HG02763 (cell line): ENCODE measurements around the gene ZXDC.

Source experiments
- ATAC-seq: cut with Tn5 transposase; IDR thresholded peaks from one replicate; pipeline ENCODE4 v1.9.1; 2021; ENCODE audit warnings: mild to moderate bottlenecking, moderate library complexity; ENCODE audit not compliant: unreplicated experiment

ZXDC gene

DNA sequence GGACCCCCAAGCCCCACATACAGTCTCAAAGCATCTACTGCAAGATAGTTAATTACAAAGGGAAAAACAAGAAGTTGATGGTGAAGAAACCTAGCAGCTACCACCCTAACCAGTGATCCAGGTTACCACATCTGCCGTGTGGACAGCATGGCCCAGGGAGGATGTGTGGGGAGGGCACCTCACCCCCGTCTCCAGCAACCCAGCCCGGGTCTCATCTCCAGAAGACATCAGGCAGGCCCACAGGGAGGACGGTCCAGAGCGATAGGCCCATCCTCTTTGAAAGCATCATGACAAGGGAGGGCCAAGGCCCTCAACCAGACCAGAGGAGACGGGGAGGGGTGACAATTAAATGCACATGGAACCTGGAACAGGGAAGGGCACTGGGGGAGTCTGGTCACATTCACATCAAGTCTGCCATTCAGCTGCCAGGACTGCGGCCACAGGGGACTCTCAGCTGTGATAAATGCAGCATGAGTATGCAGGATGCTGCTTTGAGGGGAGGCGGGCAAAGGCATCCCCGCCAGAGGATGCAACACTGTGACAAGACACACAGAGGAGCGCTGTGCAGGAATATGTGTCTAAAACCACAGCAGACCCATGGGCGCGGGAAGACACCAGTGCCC is 18.8 kb downstream of the ZXDC start:
- ATAC-seq, result no peak

DNA sequence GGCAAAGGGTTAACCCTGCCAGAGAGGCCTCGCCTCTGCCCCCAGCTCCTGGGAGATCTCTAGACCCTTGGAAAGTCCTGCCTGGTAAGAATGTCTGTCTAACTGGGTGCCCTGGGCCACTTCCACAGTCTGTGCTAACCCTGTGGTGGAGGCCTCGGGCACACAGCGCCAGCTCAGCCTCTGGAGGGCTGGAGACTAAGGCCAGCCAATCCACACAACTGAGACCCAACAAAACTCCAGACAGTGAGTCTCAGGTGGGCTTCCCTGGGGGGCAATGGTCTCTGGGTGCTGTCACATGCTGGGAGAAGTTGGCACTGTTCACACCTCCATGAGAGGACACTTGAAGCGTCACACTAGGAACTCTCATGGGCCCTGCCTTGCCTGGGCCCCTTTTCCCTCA is 19.5 kb downstream of the ZXDC start:
- ATAC-seq, result no peak

DNA sequence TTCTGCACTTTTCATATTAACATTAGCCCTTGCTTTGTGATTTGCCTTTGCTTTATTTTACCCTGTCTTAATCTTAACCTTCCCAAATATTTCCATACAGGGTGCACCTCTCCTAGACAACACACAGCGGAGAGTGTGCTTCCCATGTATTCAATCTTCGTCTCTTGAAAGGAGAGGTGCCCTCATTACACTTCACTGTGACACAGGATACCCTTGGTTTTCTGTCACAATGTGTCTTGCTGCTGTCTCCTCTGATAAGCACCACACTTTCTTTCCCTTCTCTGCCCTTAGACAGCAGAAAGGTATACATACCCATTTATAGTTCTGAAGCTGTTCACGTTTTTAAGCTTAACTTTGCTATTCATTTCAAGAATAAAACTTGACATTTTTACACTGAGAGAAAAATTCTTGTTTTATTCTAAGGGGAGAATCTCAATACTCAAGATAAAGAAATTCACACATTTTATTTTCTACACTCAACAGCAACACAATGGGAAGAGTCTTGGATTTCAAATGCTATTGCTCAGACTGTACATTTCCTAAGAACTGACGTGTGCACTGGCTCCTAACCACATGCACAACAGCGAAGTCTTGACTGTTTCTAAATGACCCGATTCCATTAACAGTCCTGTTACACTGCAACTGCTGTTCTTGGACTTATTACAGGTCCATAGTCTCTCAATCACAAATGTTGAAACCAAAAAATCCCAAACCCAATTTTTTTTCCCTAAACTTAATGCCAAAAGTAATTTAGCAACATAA is 21.1 kb downstream of the ZXDC start:
- no peak for ATAC-seq

DNA sequence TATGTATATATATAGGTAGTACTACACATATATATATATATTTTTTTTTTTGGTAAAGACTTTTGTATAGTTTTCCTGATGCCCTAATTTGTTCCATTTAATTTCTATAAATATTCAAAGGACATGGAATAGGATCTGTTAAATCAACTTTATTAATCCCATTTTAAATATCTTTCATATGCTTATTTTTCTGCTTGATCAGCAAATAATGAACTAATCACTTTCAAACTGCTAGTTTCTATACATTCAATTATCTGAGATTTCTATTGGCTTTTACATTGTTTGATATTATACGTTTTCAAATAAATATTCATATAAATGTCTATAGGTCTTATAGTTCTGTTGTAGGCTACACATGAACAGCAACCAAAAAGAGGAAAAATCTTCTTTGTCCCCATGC is 21.7 kb downstream of the ZXDC start:
- no peak for ATAC-seq

DNA sequence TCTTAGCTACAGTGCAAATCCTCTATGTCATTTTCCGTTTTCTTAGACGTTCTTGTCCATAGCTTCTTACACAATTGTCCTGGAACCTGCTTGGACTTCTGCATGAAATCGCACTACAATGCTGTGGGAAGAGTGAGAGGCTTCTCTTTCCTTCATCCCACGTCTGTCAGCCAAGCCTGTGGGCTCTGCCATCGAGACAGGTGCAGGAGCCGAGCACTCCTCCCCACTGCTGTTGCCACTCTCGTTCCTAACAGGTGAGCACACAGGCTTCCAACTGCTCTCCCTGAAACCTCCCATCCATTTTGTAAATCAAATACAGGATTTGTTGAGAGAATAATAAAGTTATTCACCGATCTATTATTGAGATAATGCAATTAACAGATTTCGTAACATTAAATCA is 23.5 kb downstream of the ZXDC start:
- ATAC-seq, result no peak

DNA sequence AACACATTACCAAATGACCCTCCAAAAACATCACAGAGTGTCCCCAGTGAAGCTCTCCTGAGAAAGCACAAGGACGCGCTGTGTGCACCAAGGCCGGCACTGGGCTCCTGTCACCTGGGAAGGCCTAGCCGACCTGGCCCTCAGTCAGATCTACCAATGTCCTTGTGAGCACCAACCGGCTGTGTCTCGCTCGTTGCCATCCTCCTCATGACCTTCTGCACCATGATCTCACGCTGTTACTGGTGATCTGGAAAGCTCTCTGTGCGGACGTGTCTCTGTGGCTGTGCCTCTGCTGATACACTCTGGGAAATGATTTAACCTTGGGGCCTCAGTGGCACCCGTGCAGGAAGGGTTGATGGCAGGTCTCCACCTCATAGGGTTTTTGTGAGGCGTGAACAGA is 24.2 kb downstream of the ZXDC start:
- ATAC-seq, result no peak

DNA sequence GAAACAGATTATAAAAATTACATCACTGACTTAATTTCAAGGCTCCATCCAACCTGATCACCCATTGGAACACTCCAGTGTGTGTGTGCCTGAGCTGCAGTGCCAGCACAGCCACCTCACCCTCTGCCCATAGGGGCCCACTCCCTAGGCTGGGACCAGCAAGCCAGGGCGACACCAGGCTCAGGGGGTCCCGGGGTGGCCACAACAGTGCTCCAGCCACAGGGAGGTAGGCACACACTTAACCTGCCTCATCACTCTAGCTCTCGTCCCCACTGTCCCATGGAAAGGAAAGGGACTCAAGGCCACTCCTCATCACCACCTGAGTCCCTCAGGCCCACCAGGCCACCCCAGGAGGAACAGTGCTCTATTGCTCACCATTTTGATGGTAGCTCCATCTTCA is 24.9 kb downstream of the ZXDC start:
- ATAC-seq, result no peak

DNA sequence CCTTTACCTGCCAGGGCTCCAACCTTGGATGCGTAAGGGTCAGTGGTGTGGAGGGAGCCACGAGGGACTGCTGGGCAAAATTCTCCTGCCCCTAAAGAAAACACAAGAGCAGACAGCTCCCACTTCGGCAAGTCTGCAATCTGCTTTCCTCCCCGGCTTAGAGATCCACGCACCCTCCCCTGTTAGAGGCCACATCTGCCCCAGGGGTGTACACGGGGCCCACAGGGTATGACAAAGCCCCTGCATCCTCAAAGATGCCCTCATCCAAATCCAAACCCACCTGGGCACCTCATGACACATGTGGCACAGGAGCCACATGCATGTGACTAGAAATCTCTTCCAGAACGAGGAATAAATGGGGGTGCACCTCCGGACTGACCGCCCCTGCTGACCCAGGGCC is 25.5 kb downstream of the ZXDC start:
- no peak for ATAC-seq

DNA sequence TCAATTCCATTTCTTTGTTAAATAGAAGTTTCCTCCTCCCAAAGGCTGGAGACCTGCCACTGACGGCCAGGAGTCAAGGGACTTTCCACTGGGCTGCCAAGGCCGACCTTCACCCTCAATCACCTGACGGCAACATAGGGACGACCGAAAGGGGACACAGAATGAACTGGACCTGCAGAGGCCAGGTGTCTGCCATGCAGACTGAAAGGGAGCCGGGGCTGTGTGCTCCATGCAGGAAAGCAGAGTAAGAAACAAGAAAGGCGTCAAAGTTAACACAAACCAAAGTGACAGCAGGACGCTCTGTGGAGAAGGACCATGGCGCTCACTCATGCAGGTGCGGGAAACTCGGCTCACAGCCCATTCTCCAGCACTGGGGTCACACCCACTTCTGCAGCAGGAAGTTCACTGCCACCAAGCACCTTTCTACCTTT is 26.1 kb downstream of the ZXDC start:
- no peak for ATAC-seq

DNA sequence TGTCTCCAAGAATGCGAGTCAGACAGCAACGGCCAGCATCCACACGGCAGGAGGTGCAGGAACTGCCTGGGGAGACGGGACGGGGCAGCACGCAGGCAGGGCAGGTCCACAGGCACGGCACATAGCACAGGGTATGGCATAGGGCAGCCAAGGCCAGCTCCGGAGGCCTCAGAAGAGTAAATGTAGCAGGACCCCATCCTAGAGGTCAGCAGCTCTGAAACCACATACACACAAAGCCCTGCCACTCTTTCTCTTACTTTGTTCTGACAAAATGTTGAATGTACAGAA is 26.9 kb downstream of the ZXDC start:
- ATAC-seq, result no peak

DNA sequence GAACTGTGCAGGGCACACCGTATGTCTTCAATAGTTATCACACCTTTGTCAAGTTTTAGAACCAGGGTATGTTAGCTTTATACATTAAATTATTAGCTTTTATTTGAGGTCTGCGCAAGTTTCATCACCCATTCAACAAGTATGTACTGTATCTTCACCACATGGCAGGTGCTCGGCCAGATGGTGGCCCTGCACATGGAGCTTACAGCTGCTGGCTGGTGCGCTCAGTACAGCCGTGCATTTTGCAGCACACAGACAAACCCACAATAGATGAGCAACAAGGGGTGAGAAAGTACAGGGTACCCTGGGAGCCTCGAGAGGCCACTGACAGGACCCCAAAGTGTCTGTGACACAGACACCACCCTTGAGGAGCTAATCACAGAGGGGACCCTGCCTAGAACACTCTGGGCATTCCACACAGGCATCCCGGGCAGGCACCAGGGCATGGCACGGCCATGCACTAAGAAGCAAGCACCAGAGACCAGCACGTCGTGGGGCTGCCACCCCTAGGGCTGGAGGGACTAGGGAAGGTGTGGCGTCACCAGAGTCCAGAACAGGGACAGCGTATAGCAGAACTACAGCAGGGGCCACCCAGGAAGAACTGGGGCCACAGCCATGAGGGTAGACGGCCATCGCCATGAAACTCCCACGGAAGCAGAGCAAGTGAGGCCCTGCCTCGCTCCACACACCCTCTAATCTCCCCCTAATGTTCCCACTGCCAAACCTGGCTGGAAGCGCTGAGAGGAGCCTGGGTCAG is 27.4 kb downstream of the ZXDC start:
- ATAC-seq, result no peak

DNA sequence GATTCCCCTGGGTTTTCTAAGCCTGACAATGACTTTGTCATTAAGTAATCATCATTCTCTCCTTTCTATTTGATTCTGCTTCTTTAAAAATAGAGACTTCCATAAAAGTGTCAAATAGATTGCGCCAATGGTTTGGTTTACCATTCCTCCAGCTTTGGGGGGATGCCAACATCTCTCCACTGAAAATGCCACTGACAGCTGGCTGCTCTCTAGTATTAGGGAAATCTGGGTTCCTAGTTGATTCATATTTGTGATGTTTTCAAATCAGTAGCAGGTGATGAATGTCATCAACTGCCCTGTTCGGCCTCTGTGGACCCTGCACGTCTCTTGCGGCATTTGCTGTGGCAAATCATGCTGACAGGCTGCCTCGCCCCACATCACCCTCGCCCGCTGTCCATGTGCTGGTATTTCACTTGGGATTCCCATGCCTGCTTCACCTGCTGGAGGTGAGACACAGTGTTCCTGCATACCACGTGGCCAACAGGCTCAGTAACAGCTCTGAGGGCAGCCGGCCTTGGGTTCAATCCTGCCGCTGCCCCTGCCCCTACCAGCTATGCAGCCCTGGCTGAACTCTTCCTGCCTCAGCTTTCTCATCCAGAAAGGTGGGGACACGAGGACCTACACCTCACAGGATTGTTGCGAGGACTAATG is 28.1 kb downstream of the ZXDC start:
- no peak for ATAC-seq

DNA sequence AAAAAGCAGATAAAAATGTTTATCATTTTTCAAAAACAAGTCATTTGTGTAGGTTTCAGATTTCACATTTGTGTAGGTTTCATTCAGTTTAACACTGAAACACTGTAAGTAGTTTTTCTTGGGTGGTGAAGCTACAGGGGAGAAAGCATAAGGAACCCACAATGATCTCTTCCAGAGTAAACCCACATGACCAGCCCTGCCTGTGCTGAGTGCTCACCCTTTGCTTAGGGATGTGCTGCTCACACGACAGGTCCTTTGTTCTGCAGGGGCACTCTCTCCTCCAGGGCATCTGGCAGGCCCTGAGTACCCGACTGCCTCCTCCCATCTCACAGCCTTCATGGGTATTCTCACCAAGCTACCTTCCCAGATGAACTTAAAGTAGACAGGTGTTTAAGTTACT is 28.9 kb downstream of the ZXDC start:
- no peak for ATAC-seq

DNA sequence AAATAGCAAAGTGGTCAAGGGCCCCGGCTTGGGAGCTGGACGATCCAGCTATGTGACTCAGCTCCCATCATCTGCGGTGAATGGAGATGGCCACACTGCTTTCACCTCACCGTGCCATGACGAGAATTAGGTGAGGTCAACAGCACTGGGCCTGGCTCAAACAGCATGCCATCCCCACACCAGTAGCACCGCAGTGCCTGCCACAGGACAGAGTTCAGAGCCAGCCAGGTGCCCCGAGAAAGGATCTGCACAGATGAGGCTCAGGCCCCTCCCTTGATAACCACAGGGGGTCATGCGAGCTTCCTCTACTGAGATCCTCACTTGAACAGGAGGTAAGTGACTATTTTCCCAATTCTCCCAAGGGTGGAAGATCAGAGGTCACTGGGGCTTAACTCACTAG is 29.4 kb downstream of the ZXDC start:
- no peak for ATAC-seq

DNA sequence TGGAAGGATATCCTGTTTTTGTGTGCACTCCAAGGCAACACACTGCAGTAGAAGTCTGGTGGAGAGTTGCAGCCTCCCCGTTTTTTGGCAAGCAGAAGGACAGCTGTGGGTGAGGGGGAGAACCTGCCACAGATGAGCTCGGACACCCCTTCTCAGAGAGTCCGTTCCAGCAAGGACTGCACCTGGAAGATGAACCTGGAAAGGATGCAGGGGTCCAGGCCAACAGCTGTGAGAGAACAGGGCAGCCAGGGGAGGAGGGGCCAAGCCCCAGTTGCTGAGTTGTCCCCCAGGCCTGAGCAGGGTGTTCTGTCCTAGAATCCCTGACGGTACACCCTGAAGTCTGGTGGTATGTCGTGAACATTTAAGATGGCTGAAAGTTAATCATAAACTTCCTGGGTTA is 30.2 kb downstream of the ZXDC start:
- ATAC-seq, result no peak

DNA sequence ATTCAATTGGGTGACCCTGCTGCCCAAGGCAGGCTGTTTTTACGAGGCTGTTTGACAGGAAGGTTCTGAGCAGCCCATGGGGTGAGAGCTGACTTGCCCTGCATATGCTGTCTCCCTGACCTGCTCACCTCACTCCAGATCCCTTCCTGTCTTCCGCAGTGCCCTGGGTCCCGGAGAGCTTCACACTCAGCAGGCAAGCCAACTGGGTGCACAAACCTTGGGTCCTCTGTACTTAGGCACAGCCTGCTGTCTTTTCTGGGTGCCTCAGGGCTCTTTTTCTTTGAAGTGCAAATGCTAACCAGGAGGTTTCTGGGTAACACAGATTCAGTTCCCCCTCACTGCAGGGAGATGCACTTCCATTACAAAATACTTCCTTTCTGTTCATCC is 32.8 kb downstream of the ZXDC start:
- no peak for ATAC-seq

DNA sequence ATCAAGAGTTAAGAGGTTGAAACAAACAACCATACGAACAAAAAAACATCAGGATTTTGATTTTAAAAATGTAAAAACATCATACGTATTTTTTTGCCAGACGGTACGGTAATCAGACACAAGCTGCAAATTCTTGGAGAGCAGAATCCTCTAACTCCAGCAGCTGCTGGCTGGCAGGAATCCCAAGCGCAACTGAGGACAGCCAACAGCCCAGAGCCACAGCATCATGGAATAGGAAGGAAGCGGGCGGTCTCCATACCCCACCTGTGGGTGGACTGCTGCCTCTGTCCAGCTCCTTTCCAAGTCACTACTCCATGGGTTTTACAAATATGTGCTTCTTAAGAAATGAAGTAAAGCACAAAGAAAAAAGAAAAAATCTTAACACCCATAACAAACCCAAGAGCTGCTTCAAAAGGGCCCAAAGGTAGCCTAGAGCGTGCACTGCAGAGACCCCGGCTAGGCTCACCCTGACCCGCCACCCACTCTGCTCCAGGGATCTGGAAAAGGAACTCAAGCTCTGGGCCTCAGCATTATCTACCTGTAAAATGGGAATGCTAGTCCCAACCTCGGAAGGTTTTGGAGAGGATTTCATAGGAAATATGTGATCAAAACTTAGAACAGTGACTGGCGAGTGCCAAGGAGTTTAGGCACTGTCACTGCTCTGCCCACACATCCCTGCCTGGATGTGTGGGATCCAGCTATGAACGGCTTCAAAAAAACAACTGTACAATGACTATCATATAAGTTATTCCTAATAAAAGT is 33.4 kb downstream of the ZXDC start:
- no peak for ATAC-seq

DNA sequence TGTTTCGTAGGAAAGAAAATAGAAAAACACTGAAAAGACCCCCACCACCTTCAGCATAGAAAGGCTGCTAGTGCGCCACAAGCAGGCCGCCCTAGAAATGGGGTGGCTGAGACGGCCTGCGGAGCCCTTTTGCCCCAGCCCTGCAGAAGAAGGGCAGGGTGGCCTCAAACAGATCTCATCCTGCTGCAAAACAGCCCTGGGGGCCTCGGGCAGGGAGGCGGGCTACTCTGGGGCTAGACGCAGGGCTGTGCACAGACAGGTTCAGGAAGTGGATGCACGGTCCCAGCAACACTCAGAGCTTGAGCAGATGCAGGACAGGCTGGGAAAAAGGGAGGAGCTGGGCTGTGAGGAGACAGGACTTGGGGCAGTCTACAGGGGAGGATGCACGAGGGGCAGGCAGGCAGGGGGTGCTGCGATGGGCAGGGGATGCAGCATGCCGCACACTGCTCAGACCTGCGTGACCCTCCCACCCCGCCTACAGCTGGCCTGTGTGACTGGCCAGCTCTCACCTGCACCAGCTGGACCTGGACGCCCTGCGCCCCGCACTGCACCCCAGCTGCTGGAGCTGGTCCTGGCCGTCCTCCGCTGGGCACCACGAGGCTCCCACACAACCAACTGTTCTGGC is 34.3 kb downstream of the ZXDC start:
- ATAC-seq, result no peak

DNA sequence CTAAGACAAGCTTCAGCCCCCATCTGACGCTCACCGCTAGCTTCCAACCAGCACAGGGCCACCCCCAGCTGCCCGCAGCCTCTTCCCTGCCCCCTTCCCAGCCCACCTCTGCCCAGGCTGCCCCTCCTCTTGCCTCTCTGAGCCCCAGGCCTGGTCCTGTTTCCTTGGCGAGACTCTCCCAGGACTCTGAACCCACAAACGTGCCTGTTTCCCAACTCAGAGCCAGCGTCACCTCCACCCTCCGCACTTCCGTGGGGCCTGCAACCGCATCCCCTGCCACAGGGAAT is 35.0 kb downstream of the ZXDC start:
- no peak for ATAC-seq

DNA sequence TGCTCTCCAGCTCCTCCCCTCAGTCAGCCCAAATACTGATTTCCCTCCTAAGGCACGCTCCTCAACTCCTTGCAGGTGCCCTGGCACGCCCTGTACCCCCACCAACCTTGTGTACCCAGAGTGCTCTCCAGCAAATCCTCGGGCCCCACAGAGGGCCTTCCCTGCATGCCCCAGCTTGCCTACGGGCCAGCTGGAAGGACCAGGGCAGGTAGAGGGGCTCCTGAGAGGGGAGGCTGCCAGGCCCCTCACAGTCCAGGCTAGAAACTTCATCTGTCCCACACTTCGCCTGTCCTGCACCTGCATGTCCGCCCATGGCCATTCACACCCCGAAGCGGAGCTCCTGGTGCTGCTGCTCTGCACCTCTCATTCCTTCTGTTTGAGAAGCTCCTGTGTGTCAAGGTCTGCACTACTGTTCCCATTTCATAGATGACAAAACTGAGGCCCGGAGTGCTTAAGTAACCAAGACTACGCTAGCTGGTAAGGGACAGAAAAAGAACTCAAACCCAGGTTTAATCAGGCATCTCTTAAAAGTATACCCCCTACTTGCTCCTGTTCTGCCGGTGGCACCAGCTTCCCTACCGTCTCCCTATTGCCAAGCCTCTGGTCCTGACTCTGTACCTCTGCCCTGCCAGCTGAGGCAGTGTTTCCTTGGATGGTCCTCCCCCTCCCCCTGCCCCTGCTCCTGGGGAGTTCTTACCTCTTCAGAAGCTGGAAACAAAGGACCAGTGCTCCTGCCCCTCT is 35.6 kb downstream of the ZXDC start:
- no peak for ATAC-seq
